Hepatocyte (in vitro differentiated cells): ENCODE measurements around the gene ARCN1. TPM values are rescaled to one million over a fixed set of nuclear protein-coding genes. Genes with fewer than 3 reads are reported as not detected.

Source experiments
- DNase-seq: peaks from one replicate; pipeline ENCODE4 v3.0.0-alpha.2; 2016; ENCODE audit warnings: low spot score
- H2AFZ ChIP-seq: fragments of 200-600 bp; sonication (generic); 2 replicates; pipeline ENCODE4 v1.6.0; 2016; ENCODE audit warnings: antibody characterized with exemption, mild to moderate bottlenecking
- H3K27ac ChIP-seq: fragments of 200-600 bp; sonication (generic); 2 replicates; pipeline ENCODE4 v1.5.1; 2016; ENCODE audit warnings: mild to moderate bottlenecking
- H3K27me3 ChIP-seq: fragments of 200-600 bp; sonication (generic); 2 replicates; pipeline ENCODE4 v1.6.1; 2016
- H3K36me3 ChIP-seq: fragments of 200-600 bp; sonication (generic); replicated peaks from 2 replicates; pipeline ENCODE4 v1.5.1; 2016; ENCODE audit warnings: low read depth; ENCODE audit not compliant: insufficient read depth
- H3K4me1 ChIP-seq: fragments of 200-600 bp; sonication (generic); 2 replicates; pipeline ENCODE4 v1.5.1; 2016; ENCODE audit warnings: mild to moderate bottlenecking, moderate library complexity; ENCODE audit not compliant: insufficient read depth
- H3K4me2 ChIP-seq: fragments of 200-600 bp; sonication (generic); 2 replicates; pipeline ENCODE4 v1.6.0; 2016
- H3K4me3 ChIP-seq: fragments of 200-600 bp; sonication (generic); 2 replicates; pipeline ENCODE4 v1.5.1; 2016; ENCODE audit warnings: mild to moderate bottlenecking
- H3K79me2 ChIP-seq: fragments of 200-600 bp; sonication (generic); 2 replicates; pipeline ENCODE4 v1.6.0; 2017; ENCODE audit warnings: mild to moderate bottlenecking
- H3K9me2 ChIP-seq: fragments of 200-600 bp; sonication (generic); replicated peaks from 2 replicates; pipeline ENCODE4 v1.6.0; 2017; ENCODE audit warnings: mild to moderate bottlenecking; ENCODE audit not compliant: insufficient read depth
- H3K9me3 ChIP-seq: fragments of 200-600 bp; sonication (generic); 2 replicates; pipeline ENCODE4 v1.5.1; 2016; ENCODE audit warnings: low read depth, mild to moderate bottlenecking
- H4K20me1 ChIP-seq: fragments of 200-600 bp; sonication (generic); 2 replicates; pipeline ENCODE4 v1.6.0; 2016; ENCODE audit warnings: mild to moderate bottlenecking; ENCODE audit not compliant: insufficient read depth, poor library complexity, severe bottlenecking
- EZH2 ChIP-seq: fragments of 200-600 bp; sonication (generic); IDR thresholded peaks from 2 replicates; pipeline ENCODE4 v1.6.1; 2016; ENCODE audit warnings: antibody characterized with exemption, mild to moderate bottlenecking, borderline replicate concordance
- EZH2phosphoT487 ChIP-seq: fragments of 200-600 bp; sonication (generic); IDR thresholded peaks from one replicate; pipeline ENCODE4 v1.6.1; 2018; ENCODE audit warnings: antibody characterized with exemption, mild to moderate bottlenecking, low read depth, moderate library complexity; ENCODE audit not compliant: unreplicated experiment, severe bottlenecking
- WGBS: methylation state at CpG from one replicate; pipeline ENCODE4 v1.1.6; 2016; ENCODE audit warnings: low lambda C conversion rate; ENCODE audit errors: missing lambda C conversion rate; 5-methylcytosine and 5-hydroxymethylcytosine counted together
- polyA plus RNA-seq: library from polyadenylated mRNA; unstranded; fragments of >200 nt; fragmentation: Nextera tagmentation; extraction: Ambion mirVana; gene quantifications from 2 replicates; pipeline ENCODE4 v1.2.1, GENCODE V29; 2016
- total RNA-seq: library from RNA; depleted of rRNA; stranded (reverse); fragments of >200 nt; gene quantifications from 2 replicates; pipeline ENCODE4 v1.2.3, GENCODE V29; 2014
- TF ChIP-seq, protein P1 (sequence below): fragments of 200-600 bp; sonication (generic); IDR thresholded peaks from 2 replicates; pipeline ENCODE4 v1.5.1; 2016; ENCODE audit warnings: antibody characterized with exemption, mild to moderate bottlenecking; ENCODE audit not compliant: poor library complexity

The ARCN1 gene
- total and polyA plus RNA-seq, 2 experiments from 2014 or later, result 166 to 190 TPM

DNA sequence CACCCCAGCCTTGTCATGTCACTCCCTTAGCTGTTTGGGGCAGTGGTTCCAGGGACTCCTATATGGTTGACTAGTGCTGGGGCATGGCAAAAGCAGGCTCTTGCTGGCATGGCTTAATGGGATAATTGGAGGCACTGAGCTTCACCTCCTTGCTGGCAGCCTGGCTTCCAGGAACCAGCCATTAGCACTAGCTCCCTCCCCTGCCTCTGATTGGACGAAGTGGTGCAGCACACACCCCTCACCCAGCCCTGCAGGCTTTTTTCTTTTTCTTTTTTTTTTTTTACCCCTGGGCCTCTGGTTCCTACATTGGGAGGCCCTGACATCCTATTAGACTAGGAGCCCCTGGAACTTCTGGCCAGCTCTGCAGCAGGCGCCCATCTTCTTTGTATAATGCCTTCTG, 53.8 kb downstream of the ARCN1 start:
- Histone ChIP-seq H4K20me1 (no peaks in the 10 kb centered on the region), H3K27me3 (no peaks in the 10 kb centered on the region), H3K36me3 (no peaks in the 10 kb centered on the region), H3K4me2 (no peak overlapping the region), H3K27ac (no peak overlapping the region), H2AFZ (no peak overlapping the region), H3K4me1 (peaks cover 19% of the 10 kb centered on the region), H3K9me3 (no peaks in the 10 kb centered on the region), H3K4me3 (no peak overlapping the region), H3K79me2 (peaks cover 17% of the 10 kb centered on the region), H3K9me2 (no peaks in the 10 kb centered on the region)
- WGBS, result 91% methylated on average over 2 of the region's 2 CpGs
- TF ChIP-seq EZH2, result no peak
- DNase-seq, result no peak

GRCh38 chr11:118627566-118627965, 55.4 kb downstream of the ARCN1 start:
- Histone ChIP-seq H3K79me2 (peaks cover 8% of the 10 kb centered on the region), H3K4me3 (no peak overlapping the region), H3K4me2 (no peak overlapping the region), H3K36me3 (no peaks in the 10 kb centered on the region), H3K9me3 (no peaks in the 10 kb centered on the region), H3K27ac (no peak overlapping the region), H3K9me2 (no peaks in the 10 kb centered on the region), H2AFZ (no peak overlapping the region), H4K20me1 (no peaks in the 10 kb centered on the region), H3K27me3 (no peaks in the 10 kb centered on the region), H3K4me1 (peaks cover 9% of the 10 kb centered on the region)
- 95% methylated on average over 10 of the region's 10 CpGs for WGBS
- no peak for DNase-seq
- TF ChIP-seq EZH2phosphoT487, result no peak
- TF ChIP-seq, protein P1, sequence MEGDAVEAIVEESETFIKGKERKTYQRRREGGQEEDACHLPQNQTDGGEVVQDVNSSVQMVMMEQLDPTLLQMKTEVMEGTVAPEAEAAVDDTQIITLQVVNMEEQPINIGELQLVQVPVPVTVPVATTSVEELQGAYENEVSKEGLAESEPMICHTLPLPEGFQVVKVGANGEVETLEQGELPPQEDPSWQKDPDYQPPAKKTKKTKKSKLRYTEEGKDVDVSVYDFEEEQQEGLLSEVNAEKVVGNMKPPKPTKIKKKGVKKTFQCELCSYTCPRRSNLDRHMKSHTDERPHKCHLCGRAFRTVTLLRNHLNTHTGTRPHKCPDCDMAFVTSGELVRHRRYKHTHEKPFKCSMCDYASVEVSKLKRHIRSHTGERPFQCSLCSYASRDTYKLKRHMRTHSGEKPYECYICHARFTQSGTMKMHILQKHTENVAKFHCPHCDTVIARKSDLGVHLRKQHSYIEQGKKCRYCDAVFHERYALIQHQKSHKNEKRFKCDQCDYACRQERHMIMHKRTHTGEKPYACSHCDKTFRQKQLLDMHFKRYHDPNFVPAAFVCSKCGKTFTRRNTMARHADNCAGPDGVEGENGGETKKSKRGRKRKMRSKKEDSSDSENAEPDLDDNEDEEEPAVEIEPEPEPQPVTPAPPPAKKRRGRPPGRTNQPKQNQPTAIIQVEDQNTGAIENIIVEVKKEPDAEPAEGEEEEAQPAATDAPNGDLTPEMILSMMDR, result no peak
- TF ChIP-seq EZH2, result no peak

DNA sequence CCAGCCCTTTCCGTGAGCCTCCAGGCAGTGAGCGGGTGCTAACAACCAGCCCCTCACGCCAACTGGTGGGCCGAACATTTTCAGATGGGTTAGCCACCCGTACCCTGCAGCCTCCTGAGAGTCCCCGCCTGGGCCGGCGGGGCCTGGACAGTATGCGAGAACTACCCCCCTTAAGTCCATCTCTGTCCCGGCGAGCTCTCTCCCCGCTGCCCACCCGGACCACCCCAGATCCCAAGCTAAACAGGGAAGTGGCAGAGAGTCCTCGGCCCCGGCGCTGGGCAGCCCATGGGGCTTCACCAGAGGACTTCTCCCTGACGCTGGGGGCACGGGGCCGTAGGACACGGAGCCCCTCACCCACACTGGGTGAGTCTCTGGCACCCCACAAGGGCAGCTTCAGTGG, 55.8 kb downstream of the ARCN1 start:
- Histone ChIP-seq H3K36me3 (no peaks in the 10 kb centered on the region), H3K79me2 (peaks cover 8% of the 10 kb centered on the region), H3K9me3 (no peaks in the 10 kb centered on the region), H3K4me1 (peaks cover 5% of the 10 kb centered on the region), H3K9me2 (no peaks in the 10 kb centered on the region), H4K20me1 (no peaks in the 10 kb centered on the region), H3K27ac (no peak overlapping the region), H3K4me3 (no peak overlapping the region), H2AFZ (no peak overlapping the region), H3K4me2 (no peak overlapping the region), H3K27me3 (no peaks in the 10 kb centered on the region)
- WGBS, result 96% methylated on average over 17 of the region's 20 CpGs
- no peak for DNase-seq
- TF ChIP-seq, protein P1, result no peak
- no peak for TF ChIP-seq EZH2phosphoT487

DNA sequence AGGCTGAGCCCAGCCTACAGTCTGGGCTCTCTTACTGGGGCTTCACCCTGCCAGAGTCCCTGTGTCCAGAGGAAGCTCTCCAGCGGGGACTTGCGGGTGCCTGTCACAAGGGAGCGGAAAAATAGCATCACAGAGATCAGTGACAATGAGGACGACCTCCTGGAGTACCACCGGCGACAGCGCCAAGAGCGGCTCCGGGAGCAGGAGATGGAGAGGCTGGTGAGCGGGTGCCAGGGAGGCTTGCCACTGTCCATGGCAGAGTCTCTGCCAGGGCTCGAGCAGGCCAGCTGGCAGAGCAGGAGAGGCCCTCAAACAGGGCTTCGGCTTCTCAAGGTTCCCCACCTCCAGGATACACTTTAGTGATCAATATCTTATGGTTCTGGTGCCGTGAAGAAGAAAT, 56.2 kb downstream of the ARCN1 start:
- WGBS, result 95% methylated on average over 13 of the region's 13 CpGs
- Histone ChIP-seq H3K9me3 (no peaks in the 10 kb centered on the region), H3K4me3 (no peak overlapping the region), H4K20me1 (no peaks in the 10 kb centered on the region), H3K36me3 (no peaks in the 10 kb centered on the region), H3K4me1 (peaks cover under 1% of the 10 kb centered on the region), H3K27ac (no peak overlapping the region), H3K9me2 (no peaks in the 10 kb centered on the region), H3K79me2 (peaks cover 5% of the 10 kb centered on the region), H2AFZ (no peak overlapping the region), H3K27me3 (no peaks in the 10 kb centered on the region), H3K4me2 (no peak overlapping the region)
- no peak for DNase-seq
- TF ChIP-seq, protein P1, result no peak
- TF ChIP-seq EZH2 (no peak), EZH2phosphoT487 (no peak)
